Endothelial cell (in vitro differentiated cells): Measurements from ENCODE around the gene OPN4. TPM values are rescaled to one million over a fixed set of nuclear protein-coding genes. Genes with fewer than 3 reads are reported as not detected.

Source experiments
- DNase-seq: peaks from one replicate; pipeline ENCODE4 v3.0.0; 2021; ENCODE audit warnings: low spot score
- H3K27ac Mint-ChIP-seq: one replicate; pipeline ENCODE4 v1.8.0; 2021; ENCODE audit warnings: mixed read lengths, inconsistent platforms; ENCODE audit not compliant: unreplicated experiment
- H3K27me3 Mint-ChIP-seq: one replicate; pipeline ENCODE4 v1.8.0; 2021; ENCODE audit warnings: mild to moderate bottlenecking, moderate library complexity, mixed read lengths, inconsistent platforms; ENCODE audit not compliant: unreplicated experiment
- H3K36me3 Mint-ChIP-seq: one replicate; pipeline ENCODE4 v1.8.0; 2021; ENCODE audit warnings: mild to moderate bottlenecking, low read depth, mixed read lengths, inconsistent platforms; ENCODE audit not compliant: unreplicated experiment
- H3K4me1 Mint-ChIP-seq: one replicate; pipeline ENCODE4 v1.8.0; 2021; ENCODE audit warnings: mild to moderate bottlenecking, mixed read lengths, inconsistent platforms; ENCODE audit not compliant: unreplicated experiment
- H3K4me3 Mint-ChIP-seq: one replicate; pipeline ENCODE4 v1.8.0; 2021; ENCODE audit warnings: mild to moderate bottlenecking, mixed read lengths, inconsistent platforms; ENCODE audit not compliant: unreplicated experiment
- H3K9me3 Mint-ChIP-seq: one replicate; pipeline ENCODE4 v1.8.0; 2021; ENCODE audit warnings: mixed read lengths, inconsistent platforms; ENCODE audit not compliant: unreplicated experiment
- CTCF ChIP-seq: fragments of 200-600 bp; sonication (generic); IDR thresholded peaks from one replicate; pipeline ENCODE4 v1.5.0; 2021; ENCODE audit warnings: antibody characterized with exemption; ENCODE audit not compliant: unreplicated experiment
- total RNA-seq: library from RNA; stranded (reverse); fragmentation: NEBNext Ultra II Directional; extraction: Animal tissue kit (Norgen Biotek cat#: 25700); gene quantifications from one replicate; pipeline ENCODE4 v1.2.1, GENCODE V29; 2021; ENCODE audit not compliant: unreplicated experiment

The OPN4 gene
- total RNA-seq, 1 donor from 2014 or later: not detected

GRCh38 chr10:86688398-86688921 lies 34.1 kb downstream of the OPN4 start:
- H3K36me3 Mint-ChIP-seq: no peaks in the 10 kb centered on the region
- peaks cover 3% of the 10 kb centered on the region for H3K4me1 Mint-ChIP-seq
- DNase-seq: peak; percentile 70
- no peak overlapping the region for H3K27ac Mint-ChIP-seq
- no peak overlapping the region for H3K4me3 Mint-ChIP-seq
- peak; percentile 97 for TF ChIP-seq CTCF
- H3K27me3 Mint-ChIP-seq: peaks cover 5% of the 10 kb centered on the region
- no peaks in the 10 kb centered on the region for H3K9me3 Mint-ChIP-seq

GRCh38 chr10:86689146-86689545 lies 34.8 kb downstream of the OPN4 start:
- DNase-seq: no peak
- H3K4me1 Mint-ChIP-seq: peaks cover 3% of the 10 kb centered on the region
- H3K9me3 Mint-ChIP-seq: no peaks in the 10 kb centered on the region
- no peak for TF ChIP-seq CTCF
- peaks cover 4% of the 10 kb centered on the region for H3K36me3 Mint-ChIP-seq
- no peak overlapping the region for H3K4me3 Mint-ChIP-seq
- peaks cover 8% of the 10 kb centered on the region for H3K27me3 Mint-ChIP-seq
- H3K27ac Mint-ChIP-seq: no peak overlapping the region

- Mint-ChIP-seq H3K27ac (no peak overlapping the region), H3K4me1 (peaks cover 3% of the 10 kb centered on the region), H3K9me3 (no peaks in the 10 kb centered on the region), H3K27me3 (peaks cover 8% of the 10 kb centered on the region), H3K36me3 (peaks cover 4% of the 10 kb centered on the region), H3K4me3 (no peak overlapping the region)
- DNase-seq: no peak
- TF ChIP-seq CTCF: no peak
These were observed 35.9 kb downstream of the OPN4 start for GRCh38 chr10:86690231-86690630.

GRCh38 chr10:86690657-86691084 lies 36.3 kb downstream of the OPN4 start:
- Mint-ChIP-seq H3K27ac (no peak overlapping the region), H3K36me3 (peaks cover 4% of the 10 kb centered on the region), H3K9me3 (no peaks in the 10 kb centered on the region), H3K4me1 (peaks cover 3% of the 10 kb centered on the region), H3K4me3 (no peak overlapping the region), H3K27me3 (peaks cover 5% of the 10 kb centered on the region)
- no peak for DNase-seq
- no peak for TF ChIP-seq CTCF

GRCh38 chr10:86691333-86692022 lies 37.1 kb downstream of the OPN4 start:
- no peak for DNase-seq
- H3K9me3 Mint-ChIP-seq: no peaks in the 10 kb centered on the region
- H3K36me3 Mint-ChIP-seq: peaks cover 4% of the 10 kb centered on the region
- TF ChIP-seq CTCF: no peak
- H3K27ac Mint-ChIP-seq: no peak overlapping the region
- peaks cover 3% of the 10 kb centered on the region for H3K4me1 Mint-ChIP-seq
- H3K4me3 Mint-ChIP-seq: no peak overlapping the region
- H3K27me3 Mint-ChIP-seq: peaks cover 7% of the 10 kb centered on the region
